Activated CD4-positive, alpha-beta T cell treated with anti-CD3 and anti-CD28 coated beads for 36 hours (primary cell): Measurements from ENCODE around the gene SNAPC3. TPM values are rescaled to one million over a fixed set of nuclear protein-coding genes. Genes with fewer than 3 reads are reported as not detected.

Source experiments
- ATAC-seq: fragments of 200-7000 bp; cut with Tn5 transposase; one replicate; pipeline ENCODE4 v1.10.0; 2021; ENCODE audit warnings: mild to moderate bottlenecking, moderate library complexity
- CTCF ChIA-PET: fragments of 350-600 bp; sonication (Branson Sonifier 250); formaldehyde crosslinking; loops from one replicate; lab custom pipeline; 2021; ENCODE audit warnings: antibody characterized with exemption; lab: Charles Lee
- POLR2A ChIA-PET: fragments of 350-600 bp; sonication (Branson Sonifier 250); formaldehyde crosslinking; loops from one replicate; lab custom pipeline; 2021; ENCODE audit warnings: antibody characterized with exemption, inconsistent platforms; lab: Charles Lee
- DNase-seq: peaks from one replicate; pipeline ENCODE4 v3.0.0-alpha.2; 2020
- H3K27ac Mint-ChIP-seq: one replicate; pipeline ENCODE4 v1.8.0; 2021; ENCODE audit warnings: mixed read lengths
- H3K27me3 Mint-ChIP-seq: one replicate; pipeline ENCODE4 v1.8.0; 2021; ENCODE audit warnings: mixed read lengths
- H3K36me3 Mint-ChIP-seq: one replicate; pipeline ENCODE4 v1.8.0; 2021; ENCODE audit warnings: low read depth, mixed read lengths
- H3K4me1 Mint-ChIP-seq: one replicate; pipeline ENCODE4 v1.8.0; 2021; ENCODE audit warnings: mixed read lengths
- H3K4me3 Mint-ChIP-seq: one replicate; pipeline ENCODE4 v1.8.0; 2021; ENCODE audit warnings: mild to moderate bottlenecking, moderate library complexity, mixed read lengths
- H3K9me3 Mint-ChIP-seq: one replicate; pipeline ENCODE4 v1.8.0; 2021; ENCODE audit warnings: low read depth, mixed read lengths
- intact Hi-C, 2 experiments: fragments of 100-400 bp; cut with DNase I in 1 of 2; cut with micrococcal nuclease in 1 of 2; formaldehyde crosslinking; loops; one replicate each; pipeline versions ENCODE4 v1.14.2 to v1.15.1; 2022 to 2024; cut with DNase I, micrococcal nuclease
- total RNA-seq, 2 experiments: library from RNA; stranded (reverse); gene quantifications; one replicate each; pipeline ENCODE4 v1.2.3, GENCODE V29; 2021

The SNAPC3 gene
- total RNA-seq, 2 experiments from 2014 or later = 37.8 to 39.6 TPM

GRCh38 chr9:15491950-15492349 lies 69.3 kb downstream of the SNAPC3 start:
- POLR2A ChIA-PET = interaction anchor here (1.0 kb wide), 1 partner anchor 19 kb away, joined by 8 read pairs; the partner anchor contains the start of gene PSIP1
- Mint-ChIP-seq H3K27ac (peak overlapping the region; percentile 4), H3K4me1 (peaks cover 46% of the 10 kb centered on the region), H3K27me3 (no peaks in the 10 kb centered on the region), H3K9me3 (peaks cover 6% of the 10 kb centered on the region), H3K4me3 (no peak overlapping the region), H3K36me3 (peaks cover 49% of the 10 kb centered on the region)
- intact Hi-C loops = no loop called here
- no peak for ATAC-seq
- DNase-seq = no peak
- CTCF ChIA-PET = no interaction called here

- Mint-ChIP-seq H3K36me3 (peaks cover 51% of the 10 kb centered on the region), H3K4me3 (no peak overlapping the region), H3K27ac (no peak overlapping the region), H3K9me3 (peaks cover 6% of the 10 kb centered on the region), H3K27me3 (no peaks in the 10 kb centered on the region), H3K4me1 (peaks cover 49% of the 10 kb centered on the region)
- POLR2A ChIA-PET = interaction anchor here (1.0 kb wide), 1 partner anchor 18 kb away, joined by 8 read pairs; the partner anchor contains the start of gene PSIP1
- CTCF ChIA-PET = no interaction called here
- intact Hi-C loops = no loop called here
- DNase-seq (no peak), ATAC-seq (no peak)
Measured at GRCh38 chr9:15492485-15493150, 69.9 kb downstream of the SNAPC3 start.

- POLR2A ChIA-PET = interaction anchor here (0.6 to 1.5 kb wide), 2 partner anchors 13 to 234 kb away, joined by 3 to 4 read pairs; partner anchors contain the start of gene PSIP1
- Mint-ChIP-seq H3K36me3 (peaks cover 49% of the 10 kb centered on the region), H3K4me3 (no peak overlapping the region), H3K9me3 (peaks cover under 1% of the 10 kb centered on the region), H3K4me1 (peaks cover 72% of the 10 kb centered on the region), H3K27me3 (no peaks in the 10 kb centered on the region), H3K27ac (no peak overlapping the region)
- intact Hi-C loops = no loop called here
- CTCF ChIA-PET = interaction anchor here (0.9 to 1.7 kb wide), 4 partner anchors 8 to 93 kb away, joined by 3 to 7 read pairs (median 4); no protein-coding TSS in a partner anchor
- ATAC-seq (no peak), DNase-seq (no peak)
Measured at GRCh38 chr9:15498246-15498995, 75.7 kb downstream of the SNAPC3 start.

- H3K27me3 Mint-ChIP-seq = no peaks in the 10 kb centered on the region
- ATAC-seq = no peak
- H3K9me3 Mint-ChIP-seq = no peaks in the 10 kb centered on the region
- peaks cover 72% of the 10 kb centered on the region for H3K4me1 Mint-ChIP-seq
- CTCF ChIA-PET = interaction anchor here (0.9 to 1.7 kb wide), 3 partner anchors 13 to 93 kb away, joined by 3 to 7 read pairs (median 3); no protein-coding TSS in a partner anchor
- peaks cover 50% of the 10 kb centered on the region for H3K36me3 Mint-ChIP-seq
- POLR2A ChIA-PET = interaction anchor here (1.5 kb wide), 1 partner anchor 13 kb away, joined by 4 read pairs; the partner anchor contains the start of gene PSIP1
- H3K27ac Mint-ChIP-seq = peak overlapping the region; percentile 65
- no peak overlapping the region for H3K4me3 Mint-ChIP-seq
- DNase-seq = no peak
- intact Hi-C loops = no loop called here
Measured at GRCh38 chr9:15499139-15499538, 76.5 kb downstream of the SNAPC3 start.

- Mint-ChIP-seq H3K27ac (peak overlapping the region; percentile 45), H3K27me3 (no peaks in the 10 kb centered on the region), H3K4me1 (peaks cover 59% of the 10 kb centered on the region), H3K4me3 (peak overlapping the region; percentile 15), H3K9me3 (no peaks in the 10 kb centered on the region), H3K36me3 (peaks cover 60% of the 10 kb centered on the region)
- DNase-seq (no peak), ATAC-seq (no peak)
- intact Hi-C loops = no loop called here
- ChIA-PET CTCF (interaction anchor here (0.8 to 1.4 kb wide), 8 partner anchors 9 to 103 kb away, joined by 3 to 6 read pairs (median 4); partner anchors contain the start of gene CCDC171), POLR2A (interaction anchor here (0.6 to 1.2 kb wide), 3 partner anchors 9 to 20 kb away, joined by 3 to 4 read pairs (median 3); no protein-coding TSS in a partner anchor)
Measured at GRCh38 chr9:15501179-15501578, 78.5 kb downstream of the SNAPC3 start.

GRCh38 chr9:15501803-15502202 lies 79.1 kb downstream of the SNAPC3 start:
- Mint-ChIP-seq H3K9me3 (no peaks in the 10 kb centered on the region), H3K27ac (peak overlapping the region; percentile 29), H3K36me3 (peaks cover 61% of the 10 kb centered on the region), H3K27me3 (no peaks in the 10 kb centered on the region), H3K4me3 (no peak overlapping the region), H3K4me1 (peaks cover 58% of the 10 kb centered on the region)
- intact Hi-C loops = no loop called here
- ChIA-PET POLR2A (interaction anchor here (0.6 to 1.2 kb wide), 2 partner anchors 8 to 20 kb away, joined by 3 to 4 read pairs; no protein-coding TSS in a partner anchor), CTCF (interaction anchor here (0.8 to 1.2 kb wide), 2 partner anchors 8 to 10 kb away, joined by 3 to 4 read pairs; no protein-coding TSS in a partner anchor)
- DNase-seq (no peak), ATAC-seq (peak; percentile 20)

- peaks cover 65% of the 10 kb centered on the region for H3K36me3 Mint-ChIP-seq
- intact Hi-C loops = loop anchor here in 1 of 2 experiments (5.0 kb wide), 1 partner anchor 34 kb away; no protein-coding TSS in a partner anchor
- no peak overlapping the region for H3K27ac Mint-ChIP-seq
- no peak overlapping the region for H3K4me3 Mint-ChIP-seq
- ATAC-seq (no peak), DNase-seq (no peak)
- H3K9me3 Mint-ChIP-seq = no peaks in the 10 kb centered on the region
- no peaks in the 10 kb centered on the region for H3K27me3 Mint-ChIP-seq
- CTCF ChIA-PET = interaction anchor here (0.8 to 1.4 kb wide), 3 partner anchors 8 to 100 kb away, joined by 3 to 4 read pairs (median 3); no protein-coding TSS in a partner anchor
- POLR2A ChIA-PET = interaction anchor here (0.5 to 1.3 kb wide), 2 partner anchors 47 to 78 kb away, joined by 3 to 4 read pairs; partner anchors contain the start of gene CCDC171
- peaks cover 53% of the 10 kb centered on the region for H3K4me1 Mint-ChIP-seq
Measured at GRCh38 chr9:15505921-15506320, 83.2 kb downstream of the SNAPC3 start.

- Mint-ChIP-seq H3K9me3 (no peaks in the 10 kb centered on the region), H3K4me3 (peak overlapping the region; percentile 85), H3K4me1 (peaks cover 48% of the 10 kb centered on the region), H3K36me3 (peaks cover 42% of the 10 kb centered on the region), H3K27me3 (no peaks in the 10 kb centered on the region), H3K27ac (peak overlapping the region; percentile 87)
- POLR2A ChIA-PET = interaction anchor here (0.7 to 1.5 kb wide), 8 partner anchors 8 to 87 kb away, joined by 3 to 15 read pairs (median 4); partner anchors contain the start of genes CCDC171 and SNAPC3
- intact Hi-C loops = loop anchor here (2.0 to 5.0 kb wide), 6 partner anchors 38 to 281 kb away; partner anchors contain the start of gene SNAPC3 (in 1 of the 2)
- peak; percentile 55 for ATAC-seq
- CTCF ChIA-PET = interaction anchor here (0.8 to 2.4 kb wide), 5 partner anchors 8 to 96 kb away, joined by 4 to 11 read pairs (median 5); partner anchors contain the start of gene CCDC171
- peak; percentile 83 for DNase-seq
Measured at GRCh38 chr9:15509931-15510788, 87.5 kb downstream of the SNAPC3 start.

GRCh38 chr9:15510789-15511575 lies 88.3 kb downstream of the SNAPC3 start, which contains the start of gene PSIP1:
Gene PSIP1 (minus strand): TSS chr9:15510970. CDS start chr9:15510188, 782 bp downstream.
- ATAC-seq (peak; percentile 86), DNase-seq (peak; percentile 92)
- peak within 1 kb of the TSS; percentile 98 for H3K27ac Mint-ChIP-seq
- ChIA-PET CTCF (interaction anchor here (0.7 to 2.4 kb wide), 7 partner anchors 9 to 95 kb away, joined by 3 to 11 read pairs (median 4); partner anchors contain the start of gene CCDC171), POLR2A (interaction anchor here (0.7 to 1.8 kb wide), 8 partner anchors 11 to 88 kb away, joined by 3 to 15 read pairs (median 4); partner anchors contain the start of genes CCDC171 and SNAPC3)
- no peaks in the 10 kb centered on the region for H3K27me3 Mint-ChIP-seq
- peak within 1 kb of the TSS; percentile 85 for H3K4me3 Mint-ChIP-seq
- peaks cover 37% of the 10 kb centered on the region for H3K36me3 Mint-ChIP-seq
- no peaks in the 10 kb centered on the region for H3K9me3 Mint-ChIP-seq
- intact Hi-C loops = loop anchor here (1.0 to 5.0 kb wide), 8 partner anchors 20 to 282 kb away; partner anchors contain the start of gene SNAPC3 (in 2 of the 2)
- H3K4me1 Mint-ChIP-seq = peaks cover 48% of the 10 kb centered on the region
